ENCODE data around the gene NEGR1. TPM values are rescaled to one million over a fixed set of nuclear protein-coding genes. Genes with fewer than 3 reads are reported as not detected.

The NEGR1 gene
- total RNA-seq, 4 donors from 2014 or later, result 0.49 to 8.8 (median 2.7) TPM

DNA sequence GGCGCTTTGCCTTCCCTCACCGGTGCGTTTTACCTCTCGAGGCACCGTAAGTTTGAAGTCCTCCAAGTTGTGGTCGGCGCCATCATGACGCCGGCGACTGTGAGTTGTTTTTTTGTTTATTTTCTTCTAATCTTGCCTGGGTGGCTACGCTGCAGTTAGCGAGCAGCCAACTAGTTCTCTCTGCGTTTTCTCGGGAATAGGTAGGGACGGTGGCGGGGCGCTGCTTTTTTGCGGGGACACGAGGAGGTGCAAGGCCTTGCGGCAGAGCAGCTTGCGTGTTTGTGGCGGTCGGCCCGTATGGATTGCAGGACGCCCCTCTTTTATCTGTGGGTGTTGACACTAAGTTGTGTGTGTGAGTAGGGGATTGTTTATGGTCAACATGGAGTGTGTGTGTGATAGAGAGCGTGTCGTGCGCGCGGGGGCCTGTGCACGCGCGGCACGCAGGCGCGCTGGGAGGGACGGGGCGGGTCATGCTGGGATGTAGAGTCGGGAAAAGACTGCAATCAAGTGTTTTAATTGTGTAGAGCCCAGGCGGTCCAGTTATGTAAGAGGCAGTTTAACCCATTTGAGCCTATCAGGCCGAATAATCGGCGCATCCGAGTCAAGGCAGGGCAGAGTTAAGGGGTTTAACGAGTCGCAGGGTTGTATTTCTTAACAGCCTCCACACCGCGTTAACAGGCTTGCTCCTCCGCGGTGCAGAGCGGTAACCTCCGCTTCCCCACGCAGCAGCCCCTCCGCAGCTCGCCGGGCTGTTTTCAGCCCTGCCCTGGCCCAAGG is 1.2 kb upstream of the NEGR1 start:
- peaks cover 0 to 37% (median 3%) of the 10 kb centered on the region in 3 donors for H3K4me1 ChIP-seq

DNA sequence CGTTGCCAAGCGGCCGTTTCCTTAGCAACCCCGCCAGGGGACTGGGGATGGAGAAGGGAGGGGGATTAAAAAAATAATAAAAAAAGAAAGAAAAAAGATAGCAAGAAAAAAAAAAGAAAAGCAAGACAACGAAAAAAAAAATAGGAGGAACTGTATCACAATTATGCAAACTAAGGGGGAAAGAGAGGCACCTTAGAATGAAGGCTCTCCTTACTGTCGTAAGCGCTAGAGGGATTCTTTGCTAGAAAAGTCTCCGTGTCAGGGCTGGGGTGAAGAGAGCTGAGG is 625 bp upstream of the NEGR1 start:
- TF ChIP-seq, protein P1, sequence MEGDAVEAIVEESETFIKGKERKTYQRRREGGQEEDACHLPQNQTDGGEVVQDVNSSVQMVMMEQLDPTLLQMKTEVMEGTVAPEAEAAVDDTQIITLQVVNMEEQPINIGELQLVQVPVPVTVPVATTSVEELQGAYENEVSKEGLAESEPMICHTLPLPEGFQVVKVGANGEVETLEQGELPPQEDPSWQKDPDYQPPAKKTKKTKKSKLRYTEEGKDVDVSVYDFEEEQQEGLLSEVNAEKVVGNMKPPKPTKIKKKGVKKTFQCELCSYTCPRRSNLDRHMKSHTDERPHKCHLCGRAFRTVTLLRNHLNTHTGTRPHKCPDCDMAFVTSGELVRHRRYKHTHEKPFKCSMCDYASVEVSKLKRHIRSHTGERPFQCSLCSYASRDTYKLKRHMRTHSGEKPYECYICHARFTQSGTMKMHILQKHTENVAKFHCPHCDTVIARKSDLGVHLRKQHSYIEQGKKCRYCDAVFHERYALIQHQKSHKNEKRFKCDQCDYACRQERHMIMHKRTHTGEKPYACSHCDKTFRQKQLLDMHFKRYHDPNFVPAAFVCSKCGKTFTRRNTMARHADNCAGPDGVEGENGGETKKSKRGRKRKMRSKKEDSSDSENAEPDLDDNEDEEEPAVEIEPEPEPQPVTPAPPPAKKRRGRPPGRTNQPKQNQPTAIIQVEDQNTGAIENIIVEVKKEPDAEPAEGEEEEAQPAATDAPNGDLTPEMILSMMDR (IDR thresholded peaks at IDR 0.05), result no peak
- no peak for TF ChIP-seq POLR2A (IDR thresholded peaks at IDR 0.05)
- Histone ChIP-seq H3K4me3 (peak overlapping the region; percentile 37 to 72 (median 62)), H3K4me1 (peaks cover 0 to 37% (median 3%) of the 10 kb centered on the region in 3 donors), H3K27ac (peak overlapping the region; percentile 73 to 91 (median 88)), H3K27me3 (peaks cover 0 to 46% (median 0%) of the 10 kb centered on the region in 4 donors), H3K36me3 (no peaks in the 10 kb centered on the region), H3K9me3 (no peaks in the 10 kb centered on the region)
- DNase-seq, result no peak
- WGBS, 2 donors, result 0% methylated on average over 4 to 8 of the region's 8 CpGs
- intact Hi-C loops (cut with DNase I), result no loop called here

More for the DNA sequence above, 1.2 kb upstream of the NEGR1 start:
- H3K9me3 ChIP-seq, result no peaks in the 10 kb centered on the region
- DNase-seq, result no peak
- TF ChIP-seq, protein P1 (IDR thresholded peaks at IDR 0.05), result no peak
- peak in 1 of 4 donors; percentile 31 for TF ChIP-seq POLR2A (IDR thresholded peaks at IDR 0.05)
- no peaks in the 10 kb centered on the region for H3K36me3 ChIP-seq
- H3K27ac ChIP-seq, result peak overlapping the region; percentile 73 to 91 (median 88)
- H3K4me3 ChIP-seq, result peak overlapping the region; percentile 37 to 72 (median 62)
- intact Hi-C loops (cut with DNase I), result no loop called here
- WGBS, 2 donors, result 0 to 7% methylated on average over 39 to 45 of the region's 56 CpGs
- peaks cover 0 to 46% (median 0%) of the 10 kb centered on the region in 4 donors for H3K27me3 ChIP-seq

DNA sequence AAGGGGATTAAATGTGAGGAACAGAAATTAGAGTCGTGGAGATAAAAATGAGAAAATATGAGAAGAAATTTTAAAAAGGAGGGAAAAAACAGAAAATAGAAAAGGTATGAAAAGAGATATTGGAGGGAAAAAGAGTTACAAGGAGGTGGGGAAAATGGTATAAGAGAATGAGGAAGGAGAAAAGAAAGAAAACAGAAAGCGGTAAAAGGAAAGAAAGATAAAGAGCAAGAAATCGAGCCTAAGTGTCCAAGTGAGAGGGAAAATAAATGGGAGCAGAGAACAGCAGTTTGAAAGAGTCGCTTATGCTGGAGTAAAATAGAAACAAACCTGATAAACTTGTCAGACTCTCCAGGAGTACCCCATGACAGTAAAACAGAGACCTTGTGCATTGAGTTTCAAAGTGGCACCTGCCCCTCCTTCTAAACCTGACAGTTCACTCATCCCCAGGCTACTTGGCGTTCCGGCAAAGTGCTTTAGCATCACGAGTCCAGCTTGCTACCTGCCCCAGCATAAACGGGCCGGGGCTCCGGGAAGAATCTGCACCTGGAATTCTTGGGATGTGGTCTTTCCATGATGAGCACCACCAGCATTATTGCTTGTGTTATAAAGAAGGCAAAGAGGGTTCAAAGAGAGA is 585 bp downstream of the NEGR1 start:
- peaks cover 0 to 46% (median 0%) of the 10 kb centered on the region in 4 donors for H3K27me3 ChIP-seq
- peaks cover 0 to 37% (median 3%) of the 10 kb centered on the region in 3 donors for H3K4me1 ChIP-seq
- H3K27ac ChIP-seq, result peak overlapping the region; percentile 33 to 91 (median 77)
- no peak for DNase-seq
- peak overlapping the region; percentile 37 to 72 (median 62) for H3K4me3 ChIP-seq
- H3K36me3 ChIP-seq, result no peaks in the 10 kb centered on the region
- 9 to 16% methylated on average over 7 of the region's 10 CpGs for WGBS, 2 donors
- H3K9me3 ChIP-seq, result no peaks in the 10 kb centered on the region
- intact Hi-C loops (cut with DNase I), result no loop called here
- TF ChIP-seq, protein P1 (IDR thresholded peaks at IDR 0.05), result no peak
- TF ChIP-seq POLR2A (IDR thresholded peaks at IDR 0.05), result no peak

DNA sequence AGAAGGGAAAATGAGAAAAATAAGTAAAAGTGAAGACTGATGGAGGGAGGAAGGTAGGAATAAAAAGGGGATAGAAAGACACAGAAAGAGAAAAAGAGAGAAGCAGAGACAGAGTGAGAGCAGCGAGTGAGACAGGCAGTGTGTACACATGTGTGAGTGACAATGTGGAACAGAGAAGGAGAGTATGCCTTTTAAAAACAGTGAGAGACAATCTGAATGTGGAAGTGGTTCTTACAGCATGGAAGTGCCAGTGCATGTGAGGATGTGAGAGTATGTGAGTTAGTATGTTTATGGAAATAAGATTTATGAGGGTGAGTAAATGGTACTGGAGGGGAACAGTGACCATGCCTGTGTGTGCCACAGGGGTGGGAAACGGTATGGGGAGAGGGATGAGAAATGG is 1.2 kb downstream of the NEGR1 start:
- Histone ChIP-seq H3K36me3 (no peaks in the 10 kb centered on the region), H3K9me3 (no peaks in the 10 kb centered on the region), H3K4me1 (peaks cover 0 to 37% (median 3%) of the 10 kb centered on the region in 3 donors), H3K27ac (peak overlapping the region in 3 of 4 donors; percentile 30 to 91 (median 85)), H3K27me3 (peaks cover 0 to 46% (median 0%) of the 10 kb centered on the region in 4 donors), H3K4me3 (peak overlapping the region in 3 of 4 donors; percentile 58 to 72 (median 66))
- intact Hi-C loops (cut with DNase I), result no loop called here
- DNase-seq, result no peak
- 16 to 25% methylated on average over 2 of the region's 2 CpGs for WGBS, 2 donors
- TF ChIP-seq POLR2A (IDR thresholded peaks at IDR 0.05), result no peak
- TF ChIP-seq, protein P1 (IDR thresholded peaks at IDR 0.05), result no peak

DNA sequence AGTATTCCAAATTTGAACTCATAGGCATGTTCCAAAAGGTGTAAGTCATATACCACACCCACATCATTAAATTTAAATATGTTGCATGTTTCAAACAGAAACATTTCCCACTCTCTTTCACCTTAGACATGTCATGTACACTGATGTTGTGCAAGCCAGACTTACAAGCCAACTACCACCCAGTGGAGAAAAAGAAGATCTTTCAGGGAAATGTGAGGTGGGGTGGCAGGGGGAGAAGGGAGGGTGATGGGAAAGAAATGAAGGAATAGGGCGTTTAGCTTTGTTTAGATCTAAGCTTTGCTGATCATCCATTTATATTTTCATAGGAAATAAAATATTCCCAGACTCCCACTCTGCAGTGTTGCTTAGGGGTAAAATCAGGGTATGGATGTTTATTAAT is 1.6 kb downstream of the NEGR1 start:
- 24 to 27% methylated on average over 1 of the region's 1 CpG for WGBS, 2 donors
- peak overlapping the region in 3 of 4 donors; percentile 58 to 72 (median 66) for H3K4me3 ChIP-seq
- DNase-seq, result no peak
- TF ChIP-seq, protein P1 (IDR thresholded peaks at IDR 0.05), result no peak
- TF ChIP-seq POLR2A (IDR thresholded peaks at IDR 0.05), result no peak
- intact Hi-C loops (cut with DNase I), result no loop called here
- H3K9me3 ChIP-seq, result no peaks in the 10 kb centered on the region
- peak overlapping the region in 3 of 4 donors; percentile 30 to 91 (median 85) for H3K27ac ChIP-seq
- peaks cover 0 to 46% (median 0%) of the 10 kb centered on the region in 4 donors for H3K27me3 ChIP-seq
- H3K4me1 ChIP-seq, result peaks cover 0 to 37% (median 3%) of the 10 kb centered on the region in 3 donors
- H3K36me3 ChIP-seq, result no peaks in the 10 kb centered on the region
